ENCODE data around the gene TCF12.

Gene TCF12

GRCh38 chr15:57108296-57108695 lies 189.9 kb downstream of the TCF12 start:
- TF ChIP-seq TAF1 (IDR thresholded peaks at IDR 0.05; ENCODE audit: low read depth) (no peak), YY1 (IDR thresholded peaks at IDR 0.05; ENCODE audit: low read depth) (no peak), NFIC (IDR thresholded peaks at IDR 0.05) (no peak), EP300 (IDR thresholded peaks at IDR 0.05; ENCODE audit: borderline replicate concordance) (no peak), RAD21 (IDR thresholded peaks at IDR 0.05; ENCODE audit: low read depth) (no peak), TCF12 (IDR thresholded peaks at IDR 0.05; ENCODE audit: low read depth) (no peak), ZBTB7A (IDR thresholded peaks at IDR 0.05; ENCODE audit: low read depth) (no peak), CREB1 (IDR thresholded peaks at IDR 0.05; ENCODE audit: low read depth) (no peak), FOXM1 (IDR thresholded peaks at IDR 0.05; ENCODE audit: borderline replicate concordance, low read depth) (no peak), CEBPB (IDR thresholded peaks at IDR 0.05) (no peak)
- TF ChIP-seq, protein P1, sequence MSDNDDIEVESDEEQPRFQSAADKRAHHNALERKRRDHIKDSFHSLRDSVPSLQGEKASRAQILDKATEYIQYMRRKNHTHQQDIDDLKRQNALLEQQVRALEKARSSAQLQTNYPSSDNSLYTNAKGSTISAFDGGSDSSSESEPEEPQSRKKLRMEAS (IDR thresholded peaks at IDR 0.05) = no peak
- TF ChIP-seq, protein P2, sequence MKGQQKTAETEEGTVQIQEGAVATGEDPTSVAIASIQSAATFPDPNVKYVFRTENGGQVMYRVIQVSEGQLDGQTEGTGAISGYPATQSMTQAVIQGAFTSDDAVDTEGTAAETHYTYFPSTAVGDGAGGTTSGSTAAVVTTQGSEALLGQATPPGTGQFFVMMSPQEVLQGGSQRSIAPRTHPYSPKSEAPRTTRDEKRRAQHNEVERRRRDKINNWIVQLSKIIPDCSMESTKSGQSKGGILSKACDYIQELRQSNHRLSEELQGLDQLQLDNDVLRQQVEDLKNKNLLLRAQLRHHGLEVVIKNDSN (IDR thresholded peaks at IDR 0.05) = no peak
- TF ChIP-seq, protein P3, sequence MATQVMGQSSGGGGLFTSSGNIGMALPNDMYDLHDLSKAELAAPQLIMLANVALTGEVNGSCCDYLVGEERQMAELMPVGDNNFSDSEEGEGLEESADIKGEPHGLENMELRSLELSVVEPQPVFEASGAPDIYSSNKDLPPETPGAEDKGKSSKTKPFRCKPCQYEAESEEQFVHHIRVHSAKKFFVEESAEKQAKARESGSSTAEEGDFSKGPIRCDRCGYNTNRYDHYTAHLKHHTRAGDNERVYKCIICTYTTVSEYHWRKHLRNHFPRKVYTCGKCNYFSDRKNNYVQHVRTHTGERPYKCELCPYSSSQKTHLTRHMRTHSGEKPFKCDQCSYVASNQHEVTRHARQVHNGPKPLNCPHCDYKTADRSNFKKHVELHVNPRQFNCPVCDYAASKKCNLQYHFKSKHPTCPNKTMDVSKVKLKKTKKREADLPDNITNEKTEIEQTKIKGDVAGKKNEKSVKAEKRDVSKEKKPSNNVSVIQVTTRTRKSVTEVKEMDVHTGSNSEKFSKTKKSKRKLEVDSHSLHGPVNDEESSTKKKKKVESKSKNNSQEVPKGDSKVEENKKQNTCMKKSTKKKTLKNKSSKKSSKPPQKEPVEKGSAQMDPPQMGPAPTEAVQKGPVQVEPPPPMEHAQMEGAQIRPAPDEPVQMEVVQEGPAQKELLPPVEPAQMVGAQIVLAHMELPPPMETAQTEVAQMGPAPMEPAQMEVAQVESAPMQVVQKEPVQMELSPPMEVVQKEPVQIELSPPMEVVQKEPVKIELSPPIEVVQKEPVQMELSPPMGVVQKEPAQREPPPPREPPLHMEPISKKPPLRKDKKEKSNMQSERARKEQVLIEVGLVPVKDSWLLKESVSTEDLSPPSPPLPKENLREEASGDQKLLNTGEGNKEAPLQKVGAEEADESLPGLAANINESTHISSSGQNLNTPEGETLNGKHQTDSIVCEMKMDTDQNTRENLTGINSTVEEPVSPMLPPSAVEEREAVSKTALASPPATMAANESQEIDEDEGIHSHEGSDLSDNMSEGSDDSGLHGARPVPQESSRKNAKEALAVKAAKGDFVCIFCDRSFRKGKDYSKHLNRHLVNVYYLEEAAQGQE (IDR thresholded peaks at IDR 0.05; ENCODE audit: low read depth) = no peak

DNA sequence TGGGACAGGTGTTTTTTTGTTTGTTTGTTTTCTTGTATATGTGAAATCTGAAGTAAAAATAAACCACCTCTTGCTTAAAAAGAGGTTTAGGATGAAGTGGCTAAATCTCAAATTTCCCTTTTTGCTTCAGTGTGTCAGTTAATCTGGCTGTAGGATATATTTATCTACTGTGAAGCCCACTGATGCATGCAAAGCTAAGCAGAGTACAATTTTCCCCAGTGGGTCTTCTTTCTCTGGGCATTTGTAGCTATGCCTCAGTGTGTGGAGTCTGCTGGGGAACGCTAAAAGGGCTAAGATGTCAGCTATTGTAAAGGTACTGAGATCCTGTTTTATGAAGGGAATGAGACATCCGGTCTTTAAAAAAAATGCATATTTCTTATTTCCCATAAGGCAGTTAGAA lies 190.6 kb downstream of the TCF12 start:
- TF ChIP-seq TAF1 (IDR thresholded peaks at IDR 0.05; ENCODE audit: low read depth) (no peak), ZBTB7A (IDR thresholded peaks at IDR 0.05; ENCODE audit: low read depth) (no peak), NFIC (IDR thresholded peaks at IDR 0.05) (no peak), TEAD4 (IDR thresholded peaks at IDR 0.05) (no peak), CEBPB (IDR thresholded peaks at IDR 0.05) (no peak), EP300 (IDR thresholded peaks at IDR 0.05; ENCODE audit: borderline replicate concordance) (no peak), CREB1 (IDR thresholded peaks at IDR 0.05; ENCODE audit: low read depth) (no peak), YY1 (IDR thresholded peaks at IDR 0.05; ENCODE audit: low read depth) (no peak), FOXM1 (IDR thresholded peaks at IDR 0.05; ENCODE audit: borderline replicate concordance, low read depth) (no peak), EGR1 (IDR thresholded peaks at IDR 0.05) (no peak), TCF12 (IDR thresholded peaks at IDR 0.05; ENCODE audit: low read depth) (no peak), RAD21 (IDR thresholded peaks at IDR 0.05; ENCODE audit: low read depth) (no peak)
- TF ChIP-seq, protein P1 (IDR thresholded peaks at IDR 0.05) = no peak
- TF ChIP-seq, protein P3 (IDR thresholded peaks at IDR 0.05; ENCODE audit: low read depth) = no peak
- TF ChIP-seq, protein P2 (IDR thresholded peaks at IDR 0.05) = no peak

- TF ChIP-seq RAD21 (IDR thresholded peaks at IDR 0.05; ENCODE audit: low read depth) = no peak
- no peak for TF ChIP-seq ZBTB7A (IDR thresholded peaks at IDR 0.05; ENCODE audit: low read depth)
- TF ChIP-seq, protein P1 (IDR thresholded peaks at IDR 0.05) = no peak
- TF ChIP-seq NFIC (IDR thresholded peaks at IDR 0.05) = no peak
- no peak for TF ChIP-seq CEBPB (IDR thresholded peaks at IDR 0.05)
Observed at GRCh38 chr15:57111002-57111401, 192.6 kb downstream of the TCF12 start.

DNA sequence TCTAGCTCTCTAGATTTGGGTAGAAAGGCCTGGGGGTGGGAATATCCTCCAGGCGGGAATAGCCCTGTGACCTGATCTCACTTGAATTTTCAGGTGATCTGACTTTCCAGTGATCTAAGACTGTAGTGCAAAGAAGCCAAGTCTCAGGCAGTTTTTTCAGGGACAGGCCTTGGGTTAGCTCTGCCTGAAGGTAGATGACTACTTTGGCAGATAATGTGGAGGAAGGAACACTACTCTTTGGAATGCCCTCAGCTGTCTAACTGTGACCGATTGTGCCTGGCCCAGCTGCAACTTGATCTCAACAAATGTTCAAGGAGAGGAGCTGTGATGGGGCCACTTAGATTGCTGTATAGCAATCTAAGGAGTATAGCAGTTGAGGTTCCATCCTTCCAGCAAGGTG lies 193.7 kb downstream of the TCF12 start:
- no peak for TF ChIP-seq ZBTB7A (IDR thresholded peaks at IDR 0.05; ENCODE audit: low read depth)
- peak; percentile 17; the same call in 1 of the 2 replicates for TF ChIP-seq TEAD4 (IDR thresholded peaks at IDR 0.05)
- TF ChIP-seq EGR1 (IDR thresholded peaks at IDR 0.05) = no peak

- TF ChIP-seq EGR1 (IDR thresholded peaks at IDR 0.05) (no peak), RAD21 (IDR thresholded peaks at IDR 0.05; ENCODE audit: low read depth) (no peak), YY1 (IDR thresholded peaks at IDR 0.05; ENCODE audit: low read depth) (no peak), NFIC (IDR thresholded peaks at IDR 0.05) (no peak), ZBTB7A (IDR thresholded peaks at IDR 0.05; ENCODE audit: low read depth) (no peak), EP300 (IDR thresholded peaks at IDR 0.05; ENCODE audit: borderline replicate concordance) (no peak)
- TF ChIP-seq, protein P2 (IDR thresholded peaks at IDR 0.05) = no peak
Observed at GRCh38 chr15:57114070-57114469, 195.6 kb downstream of the TCF12 start.
